HG02610 (cell line): ENCODE measurements around the gene CDH5.
"Not testable (repeated sequence)": the region's sequence is repeated elsewhere in the genome, so short reads cannot be mapped to it uniquely, and the experiment has no call there.

Source experiments
- ATAC-seq: cut with Tn5 transposase; IDR thresholded peaks from one replicate; pipeline ENCODE4 v1.9.1; 2021; ENCODE audit warnings: mild to moderate bottlenecking, moderate library complexity; ENCODE audit not compliant: unreplicated experiment

The CDH5 gene

GRCh38 chr16:66366433-66367299, at the start of gene CDH5:
Gene CDH5 (plus strand): TSS chr16:66366691. CDS start chr16:66379338, 12,647 bp downstream.
- ATAC-seq: no peak

- ATAC-seq: no peak
Observed at GRCh38 chr16:66318505-66318904, 48.0 kb upstream of the CDH5 start.

GRCh38 chr16:66320774-66321173, 45.7 kb upstream of the CDH5 start:
- no peak for ATAC-seq

GRCh38 chr16:66322174-66322573, 44.3 kb upstream of the CDH5 start:
- no peak for ATAC-seq

GRCh38 chr16:66324815-66325515, 41.5 kb upstream of the CDH5 start:
- no peak for ATAC-seq

GRCh38 chr16:66325717-66326376, 40.6 kb upstream of the CDH5 start:
- no peak for ATAC-seq

GRCh38 chr16:66326991-66327513, 39.4 kb upstream of the CDH5 start:
- no peak for ATAC-seq

GRCh38 chr16:66328282-66328681, 38.2 kb upstream of the CDH5 start:
- no peak for ATAC-seq

GRCh38 chr16:66331464-66331863, 35.0 kb upstream of the CDH5 start:
- not testable (repeated sequence) for ATAC-seq

GRCh38 chr16:66332634-66333610, 33.6 kb upstream of the CDH5 start:
- ATAC-seq: no peak

GRCh38 chr16:66334853-66335574, 31.5 kb upstream of the CDH5 start:
- no peak for ATAC-seq

- no peak for ATAC-seq
Observed at GRCh38 chr16:66335704-66336329, 30.7 kb upstream of the CDH5 start.

- ATAC-seq: no peak
Observed at GRCh38 chr16:66337463-66338188, 28.9 kb upstream of the CDH5 start.

GRCh38 chr16:66342294-66342900, 24.1 kb upstream of the CDH5 start:
- ATAC-seq: no peak

GRCh38 chr16:66344533-66345145, 21.9 kb upstream of the CDH5 start:
- ATAC-seq: no peak

- no peak for ATAC-seq
Observed at GRCh38 chr16:66346221-66346620, 20.3 kb upstream of the CDH5 start.

GRCh38 chr16:66352304-66352703, 14.2 kb upstream of the CDH5 start:
- ATAC-seq: no peak

GRCh38 chr16:66353055-66353454, 13.4 kb upstream of the CDH5 start:
- no peak for ATAC-seq
